NCI-H1048 (cell line): ENCODE results near the gene KRT4.
"Not testable (repeated sequence)": the region's sequence is repeated elsewhere in the genome, so short reads cannot be mapped to it uniquely, and the experiment has no call there.

Experiments used
- DNase-seq: peaks from one replicate; lab custom pipeline; 2025; lab: John Stamatoyannopoulos, UW

Gene KRT4

DNA sequence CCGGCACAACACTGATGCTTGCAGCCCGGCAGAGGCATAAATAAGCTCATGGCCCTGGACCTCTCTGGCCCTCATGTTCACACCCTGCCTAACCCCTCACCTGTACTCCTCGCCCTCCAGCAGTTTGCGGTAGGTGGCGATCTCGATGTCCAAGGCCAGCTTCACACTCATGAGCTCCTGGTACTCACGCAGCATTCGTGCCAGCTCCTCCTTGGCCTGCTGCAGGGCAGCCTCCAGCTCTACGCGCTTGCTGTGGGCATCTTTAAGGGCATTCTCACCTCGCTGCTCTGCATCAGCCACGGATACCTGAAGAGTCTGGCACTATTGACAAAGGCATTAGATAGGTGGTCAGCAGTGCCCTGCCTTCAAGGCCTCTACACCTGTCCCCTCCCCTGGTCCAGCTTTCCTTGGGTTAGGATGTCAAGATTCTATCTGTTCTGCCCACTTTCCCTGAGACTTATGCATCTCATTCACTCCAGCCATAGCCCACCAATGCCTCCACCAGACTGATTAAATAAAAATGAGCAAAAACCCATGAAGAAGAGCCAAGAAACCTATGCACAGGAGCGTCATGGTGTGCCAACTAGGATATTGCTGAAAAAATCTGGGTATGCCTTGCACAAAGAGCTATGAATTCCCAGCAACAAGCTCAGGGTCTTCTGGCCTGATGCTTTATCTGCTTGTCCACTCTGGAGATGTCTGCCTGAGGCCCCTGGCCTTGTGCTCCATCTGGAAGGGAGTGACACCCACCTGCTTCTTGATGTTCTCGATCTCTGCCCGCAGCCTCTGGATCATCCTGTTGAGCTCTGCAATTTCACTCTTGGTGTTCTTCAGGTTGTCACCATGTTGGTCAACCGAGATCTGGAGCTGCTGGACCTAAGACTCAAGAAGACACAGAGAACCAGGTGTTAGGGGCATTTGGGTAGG is 6.1 kb downstream of the KRT4 start:
- DNase-seq, result no peak

DNA sequence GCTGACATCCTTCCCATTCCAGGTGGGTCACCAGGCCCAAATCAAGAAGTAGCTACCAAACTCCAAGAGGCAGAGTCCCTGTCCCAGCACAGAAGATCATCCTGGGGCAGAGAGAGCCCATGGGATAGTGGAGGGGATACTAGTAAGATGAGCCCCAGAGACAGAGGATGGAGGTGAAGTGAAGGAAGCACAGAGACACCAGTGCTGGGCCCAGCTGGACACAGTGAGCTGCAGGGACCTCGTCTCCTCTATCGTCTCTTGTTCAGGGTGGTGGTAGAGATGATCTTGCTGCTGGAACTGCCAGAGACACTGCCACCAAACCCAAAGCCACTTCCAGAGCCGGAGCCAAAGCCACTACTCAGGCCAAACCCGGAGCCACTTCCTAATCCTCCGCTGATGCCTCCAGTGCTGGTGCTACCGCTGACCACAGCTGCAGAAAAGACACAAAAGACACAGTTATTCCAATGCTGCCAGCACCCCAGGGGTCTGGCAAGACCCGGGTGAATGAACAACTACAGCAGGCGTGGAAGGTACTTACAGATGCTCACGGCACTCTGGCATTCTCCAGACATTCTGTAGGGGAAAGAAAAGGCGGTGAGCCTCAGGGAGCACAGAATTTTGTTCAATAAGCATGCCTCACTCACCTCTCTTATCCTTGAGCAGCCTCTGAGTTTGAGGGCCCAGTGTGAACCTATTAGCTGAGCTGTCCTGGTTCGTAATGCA is 6.9 kb downstream of the KRT4 start:
- no peak for DNase-seq

DNA sequence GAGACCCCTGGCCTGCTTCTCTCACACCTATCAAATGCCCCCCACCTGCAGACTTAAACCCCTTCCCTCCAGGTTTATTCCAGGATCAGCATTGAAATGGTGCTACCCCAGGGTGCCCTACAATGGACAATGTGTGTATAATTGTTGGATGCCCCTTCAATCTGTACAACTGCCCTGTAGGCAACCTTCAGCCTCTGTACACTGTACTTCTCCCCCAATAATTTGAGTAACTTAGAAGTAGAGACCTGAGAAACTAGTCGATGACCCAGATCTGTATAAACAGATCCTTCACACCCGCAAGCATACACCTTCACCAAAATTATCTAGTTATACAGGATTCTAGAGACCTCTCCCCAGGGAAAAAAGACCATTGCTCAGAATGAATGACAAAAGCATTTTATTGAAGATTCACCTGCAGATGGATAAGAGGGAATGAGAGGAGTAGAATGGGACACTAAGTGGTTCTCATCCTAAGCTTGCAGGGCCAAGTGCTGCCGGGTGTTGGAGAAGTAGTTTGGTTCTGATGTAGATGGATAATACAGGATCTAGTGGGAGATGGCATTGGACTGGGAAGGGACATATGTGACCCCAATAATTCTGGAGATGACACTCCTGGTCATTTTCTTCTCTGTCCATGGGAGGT is 7.6 kb downstream of the KRT4 start:
- DNase-seq, result no peak

DNA sequence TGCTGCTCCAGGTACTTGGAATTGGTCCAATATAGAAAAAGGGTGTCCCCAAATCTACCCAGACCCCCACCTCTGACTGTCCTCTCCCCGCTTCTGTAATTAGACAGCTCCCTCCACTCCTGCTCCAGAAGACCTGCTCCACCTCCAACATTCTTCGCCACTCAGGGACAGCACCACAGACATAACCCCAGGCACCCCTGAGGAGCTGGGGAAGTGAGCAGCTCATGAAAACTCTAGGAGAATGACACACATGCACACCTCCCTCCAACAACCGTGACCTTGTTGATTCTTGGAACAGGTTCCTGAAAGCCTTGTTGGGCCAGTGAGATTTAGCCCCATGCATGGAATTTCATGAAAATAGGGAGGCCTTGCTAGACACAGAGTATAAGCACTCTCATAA is 8.2 kb downstream of the KRT4 start:
- no peak for DNase-seq

DNA sequence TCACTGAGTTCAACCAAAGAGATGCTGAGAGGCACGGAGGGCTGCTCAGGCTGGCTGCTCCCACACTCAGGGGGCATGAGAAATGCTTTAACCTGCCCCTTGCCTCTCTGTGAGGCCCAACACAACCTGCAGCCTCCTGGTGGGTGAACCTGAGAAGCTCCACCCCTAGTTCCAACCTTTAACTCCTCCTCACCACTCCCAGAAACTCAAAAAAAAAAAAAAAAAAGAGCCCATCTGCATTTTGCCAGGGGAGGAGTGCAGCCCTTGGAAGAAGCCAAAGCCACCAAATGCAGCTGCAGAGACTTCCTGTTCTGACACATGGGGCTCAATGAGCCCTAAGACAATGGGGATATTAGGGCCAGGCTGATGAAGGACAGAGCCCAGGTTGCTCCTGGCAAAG is 8.9 kb downstream of the KRT4 start:
- DNase-seq, result no peak

DNA sequence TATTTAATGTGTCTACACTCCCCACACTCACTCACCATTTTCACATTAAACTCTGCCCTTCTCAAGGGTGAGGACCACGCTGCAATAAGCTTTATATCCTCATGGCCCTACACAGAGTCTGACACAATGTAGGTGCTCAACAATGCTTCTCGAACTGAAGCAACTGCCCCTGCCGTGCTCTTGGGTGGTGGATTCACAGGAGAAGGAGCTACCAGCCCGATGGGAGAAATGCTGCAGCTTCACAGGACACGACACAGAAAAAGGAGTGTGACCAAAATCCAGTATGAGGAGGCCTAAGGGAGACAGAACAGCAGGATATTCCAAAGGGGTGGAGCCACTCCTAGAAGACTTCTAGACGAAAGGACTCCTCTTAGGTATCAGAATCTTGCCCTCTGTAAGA is 11.5 kb downstream of the KRT4 start:
- DNase-seq, result no peak

DNA sequence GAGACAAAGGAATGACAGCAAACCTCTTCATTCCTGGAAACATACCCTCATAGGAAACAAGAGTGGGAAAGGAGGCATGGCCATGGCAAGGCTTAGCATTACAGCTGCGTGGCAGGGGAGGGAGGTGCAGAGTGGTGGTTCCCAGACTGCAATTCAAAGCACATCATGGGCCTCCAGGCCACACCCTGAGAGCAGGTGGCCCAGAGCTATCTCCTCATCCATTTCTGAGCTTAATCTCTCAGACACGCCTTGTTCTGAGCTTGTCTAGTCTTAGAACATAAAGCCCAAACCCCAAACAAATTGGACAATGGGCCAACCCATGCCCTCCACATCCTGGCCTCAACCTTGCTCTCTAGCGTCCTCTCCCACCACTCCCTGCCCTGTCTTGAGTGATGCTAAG is 12.1 kb downstream of the KRT4 start:
- DNase-seq, result no peak

DNA sequence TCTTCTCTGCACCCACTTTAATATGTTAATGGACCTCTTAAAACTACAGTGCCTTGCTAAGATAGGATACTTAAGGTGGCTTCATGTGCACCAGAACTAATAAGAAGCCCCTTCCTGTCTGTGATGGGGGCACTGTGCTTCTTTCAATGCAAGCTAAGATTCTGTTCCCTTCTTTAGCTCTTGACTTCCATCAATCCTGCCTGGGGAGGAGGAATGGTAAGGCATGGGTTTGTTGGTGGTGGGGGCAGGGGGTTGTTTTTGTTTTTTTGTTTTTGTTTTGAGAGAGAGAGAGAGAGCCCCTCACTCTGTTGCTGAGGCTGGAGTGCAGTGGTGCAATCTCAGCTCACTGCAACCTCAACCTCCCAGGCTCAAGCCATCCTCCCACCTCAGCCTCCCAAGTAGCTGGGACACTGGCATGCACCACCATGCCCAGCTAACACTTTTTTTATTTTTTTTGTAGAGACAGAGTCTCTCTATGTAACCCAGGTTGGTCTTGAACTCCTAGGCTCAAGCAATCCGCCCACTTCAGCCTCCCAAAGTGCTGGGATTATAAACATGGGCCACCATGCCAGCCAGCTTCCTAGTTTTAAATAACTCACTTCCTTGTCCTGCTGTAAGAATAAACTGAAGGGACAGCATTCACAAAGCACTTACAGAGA is 13.5 kb downstream of the KRT4 start:
- no peak for DNase-seq

DNA sequence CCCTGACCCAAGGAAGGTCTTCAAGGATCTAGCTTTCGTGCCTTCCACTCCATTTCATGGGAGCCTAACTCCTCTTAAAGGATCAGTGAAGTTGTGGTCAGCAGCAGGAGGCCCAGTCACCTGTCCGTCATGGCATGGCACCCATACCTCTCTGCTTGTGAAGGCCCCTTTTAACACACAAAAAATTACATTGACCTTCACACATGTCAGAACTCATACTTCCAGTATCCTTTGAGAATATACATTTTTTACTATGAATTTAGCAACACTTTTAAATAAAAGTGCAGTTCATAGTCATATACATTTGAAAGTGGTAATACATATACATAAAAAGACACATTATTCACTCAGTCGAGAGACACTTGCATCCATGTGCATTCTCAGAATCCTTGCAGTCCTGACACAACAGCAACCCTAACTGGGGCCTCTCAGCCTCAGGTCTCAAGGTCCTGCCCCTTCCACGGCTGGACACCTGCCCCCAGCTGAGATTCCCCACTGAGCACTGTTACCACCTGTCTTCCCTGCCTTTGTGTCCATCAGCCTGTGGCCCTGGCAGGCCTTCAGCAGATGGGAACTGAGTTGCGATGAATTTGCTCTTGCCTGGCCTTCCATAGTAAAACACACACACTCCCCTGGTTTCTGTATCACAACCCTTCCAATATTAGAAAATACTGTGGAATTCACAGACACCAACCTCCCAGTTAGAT is 14.3 kb downstream of the KRT4 start:
- DNase-seq, result no peak

DNA sequence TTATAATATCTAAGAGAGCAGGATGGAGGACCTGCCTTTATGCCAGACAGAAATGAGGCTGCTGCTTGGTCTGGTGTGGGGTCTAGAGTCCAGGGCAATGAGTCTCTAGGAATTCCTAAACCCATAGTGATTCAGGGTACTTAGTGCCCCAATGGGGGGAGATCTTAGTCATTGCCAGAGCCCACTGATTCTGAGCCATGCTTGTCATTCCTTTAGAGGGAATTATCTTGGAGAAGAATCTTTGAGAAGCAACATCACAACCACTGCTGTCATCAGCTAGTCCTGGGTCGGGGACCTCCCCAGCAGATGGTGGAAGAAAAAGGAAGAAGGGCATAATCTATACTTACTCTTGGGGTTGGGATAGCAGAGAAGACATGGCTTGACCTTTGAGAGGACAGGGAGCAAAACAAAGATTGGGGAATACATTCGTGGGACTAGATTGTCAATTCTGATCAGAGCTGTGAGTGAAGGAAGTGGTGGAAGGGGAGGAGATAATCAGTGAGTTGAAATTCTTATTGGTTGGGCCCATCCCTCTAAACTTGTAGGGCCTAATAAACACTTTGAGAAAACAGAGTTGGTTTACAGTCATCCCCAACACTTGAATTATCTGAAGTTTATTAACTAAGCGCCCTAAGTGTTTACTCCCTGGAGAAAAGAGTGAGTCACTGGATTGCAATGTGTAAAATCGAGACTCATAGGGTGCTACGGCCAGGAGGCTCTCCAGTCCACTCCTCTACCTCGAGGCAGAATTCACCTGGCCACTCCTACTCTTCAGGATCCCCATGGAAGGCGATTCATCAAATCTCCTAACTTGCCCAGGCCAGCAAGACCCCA is 15.0 kb downstream of the KRT4 start:
- DNase-seq, result no peak

DNA sequence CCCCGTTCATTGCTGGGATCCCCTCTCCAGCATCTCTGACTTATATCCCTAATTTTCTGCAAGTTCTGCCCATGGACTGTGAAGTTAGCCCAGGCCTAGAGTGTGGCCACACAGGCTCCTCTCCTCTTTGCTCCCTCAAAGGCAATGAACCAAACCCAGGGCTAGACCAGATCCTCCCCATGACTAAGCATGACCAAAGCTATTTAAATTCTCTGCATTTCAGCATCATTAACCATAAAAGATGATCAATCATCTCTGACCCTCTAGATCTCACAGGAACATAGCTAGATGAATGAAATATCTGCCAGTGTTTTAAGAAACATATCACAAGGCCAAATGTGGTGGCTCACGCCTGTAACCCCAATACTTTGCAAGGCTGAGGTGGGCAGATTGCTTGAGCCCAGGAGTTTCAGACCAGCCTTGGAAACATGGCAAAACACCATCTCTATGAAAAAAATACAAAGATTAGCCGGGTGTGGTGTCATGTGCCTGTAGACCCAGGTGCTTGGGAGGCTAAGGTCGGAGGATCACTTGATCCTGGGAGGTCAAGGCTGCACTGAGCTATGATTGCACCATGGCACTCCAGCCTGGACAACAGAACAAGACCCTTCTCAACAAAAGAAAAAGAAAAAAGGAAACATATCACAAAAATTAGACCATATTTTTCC is 15.8 kb downstream of the KRT4 start:
- no peak for DNase-seq

DNA sequence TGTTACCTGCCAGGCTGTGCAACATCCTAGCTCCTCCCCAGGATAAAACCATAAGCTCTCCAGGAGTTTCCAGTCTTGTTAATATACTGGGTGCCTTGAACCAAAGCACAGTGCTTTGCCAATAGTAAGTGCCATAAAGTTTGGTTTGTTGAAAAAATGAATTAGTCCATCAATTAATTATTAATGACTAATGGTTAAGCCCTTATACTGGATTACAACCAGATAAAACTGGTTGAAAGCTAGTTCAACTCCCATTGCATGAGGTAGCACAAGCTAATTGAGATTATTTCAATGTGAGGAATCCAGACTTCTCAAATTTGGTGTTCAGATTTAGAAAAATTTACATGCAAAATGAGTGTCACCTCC is 16.4 kb downstream of the KRT4 start:
- DNase-seq, result no peak

DNA sequence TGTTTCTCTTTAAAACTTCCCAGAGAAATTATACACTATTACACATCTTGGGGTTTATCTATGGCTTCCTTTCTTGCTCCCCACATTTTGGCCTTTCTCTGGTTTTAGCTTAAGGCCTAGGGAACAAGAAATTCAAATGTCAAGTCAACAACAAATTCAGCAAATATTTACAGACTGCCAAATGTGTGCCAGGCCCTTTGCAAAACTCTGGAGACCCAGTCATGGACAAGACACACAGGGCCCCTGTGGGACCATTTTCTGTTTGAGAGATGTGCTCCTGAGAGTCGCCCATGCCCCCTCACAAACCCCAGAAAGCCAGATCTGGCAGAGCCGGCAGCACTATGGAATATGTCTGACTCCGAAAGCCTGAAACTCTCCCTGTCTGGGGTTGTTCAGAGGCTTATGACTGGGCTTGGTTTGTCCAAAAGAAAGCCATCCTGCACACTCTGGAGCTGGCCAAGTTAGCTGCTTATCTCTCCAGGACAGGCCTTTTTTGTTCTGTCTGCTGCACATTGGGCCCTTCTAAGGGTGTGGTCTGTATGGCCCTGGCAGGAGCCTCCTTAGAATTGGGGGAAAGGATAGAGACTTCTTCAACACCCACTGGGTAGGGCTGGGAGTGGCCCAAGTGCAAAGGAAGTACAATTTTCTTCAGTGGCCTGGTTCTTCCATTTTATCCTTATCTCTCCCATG is 16.9 kb downstream of the KRT4 start:
- DNase-seq, result no peak

DNA sequence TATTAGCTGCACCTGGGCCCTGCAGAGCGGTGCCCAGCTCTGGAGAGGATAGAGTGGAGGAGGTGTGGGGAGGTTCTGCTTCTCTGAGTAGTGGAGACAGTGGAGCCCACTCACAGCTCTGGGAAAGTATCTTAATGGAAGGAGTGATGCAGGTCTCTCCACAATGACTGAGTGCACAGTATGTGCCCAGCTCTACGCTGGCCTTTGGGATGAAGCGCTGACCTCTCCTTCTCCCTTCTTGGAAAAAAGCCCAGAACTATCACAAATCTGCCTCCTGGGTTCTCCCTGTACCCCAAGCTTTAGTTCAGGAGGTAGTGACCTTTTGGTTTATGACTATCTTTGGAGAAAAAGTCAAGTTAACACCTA is 17.5 kb downstream of the KRT4 start:
- no peak for DNase-seq

DNA sequence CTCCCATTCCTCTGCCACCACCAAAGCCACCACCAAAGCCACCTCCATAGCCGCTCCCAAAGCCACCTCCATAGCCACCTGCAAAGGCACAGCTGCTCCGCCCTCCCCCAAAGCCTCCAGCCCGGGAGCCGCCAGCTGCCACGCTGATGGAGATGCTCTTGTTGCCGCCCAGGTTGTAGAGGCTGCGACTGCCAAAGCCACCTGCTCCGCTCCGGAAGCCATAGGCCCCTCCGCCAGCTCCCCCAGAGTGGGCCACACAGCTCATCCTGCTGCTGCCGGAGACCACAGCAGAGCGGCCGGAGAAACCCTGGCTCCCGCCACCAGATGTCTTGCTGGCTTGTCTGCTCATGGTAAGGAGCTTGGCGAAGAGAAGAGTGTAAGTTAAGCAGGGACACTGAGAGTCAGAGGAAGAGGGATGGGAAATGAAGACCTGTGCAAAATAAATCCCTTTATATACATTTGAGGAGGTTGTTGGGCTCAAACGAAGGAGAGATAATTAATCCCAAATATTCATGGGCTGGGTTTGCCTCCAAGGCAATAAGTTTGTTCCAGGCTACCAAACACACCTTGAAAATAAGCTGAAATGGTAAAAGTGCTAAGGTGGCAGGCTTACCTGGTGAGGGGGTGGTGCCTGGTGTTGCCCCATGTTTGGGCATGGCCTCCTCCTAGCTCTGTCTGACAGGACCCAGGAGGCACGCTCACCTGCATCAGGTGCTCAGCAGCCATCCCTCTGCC is 18.1 kb downstream of the KRT4 start, which contains the start of gene KRT3:
KRT3 (minus strand) TSS at position 424 of the 735 bp plus-strand sequence; CDS start at position 349, 75 bp downstream.
- DNase-seq, result no peak

DNA sequence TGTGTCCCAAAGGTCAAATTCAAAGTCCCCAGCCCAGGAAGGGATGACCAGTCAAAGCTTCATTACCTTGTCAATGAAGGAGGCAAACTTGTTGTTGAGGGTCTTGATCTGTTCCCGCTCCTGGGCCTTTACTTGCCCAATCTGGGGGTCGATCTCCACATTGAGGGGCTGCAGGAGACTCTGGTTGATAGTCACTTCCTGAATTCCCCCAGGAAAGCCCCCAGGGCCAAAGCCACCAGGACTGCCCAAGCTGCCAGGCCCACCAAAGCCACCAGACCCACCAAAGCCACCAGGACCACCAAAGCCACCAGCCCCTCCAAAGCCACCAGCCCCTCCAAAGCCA is 18.6 kb downstream of the KRT4 start:
- not testable (repeated sequence) for DNase-seq

DNA sequence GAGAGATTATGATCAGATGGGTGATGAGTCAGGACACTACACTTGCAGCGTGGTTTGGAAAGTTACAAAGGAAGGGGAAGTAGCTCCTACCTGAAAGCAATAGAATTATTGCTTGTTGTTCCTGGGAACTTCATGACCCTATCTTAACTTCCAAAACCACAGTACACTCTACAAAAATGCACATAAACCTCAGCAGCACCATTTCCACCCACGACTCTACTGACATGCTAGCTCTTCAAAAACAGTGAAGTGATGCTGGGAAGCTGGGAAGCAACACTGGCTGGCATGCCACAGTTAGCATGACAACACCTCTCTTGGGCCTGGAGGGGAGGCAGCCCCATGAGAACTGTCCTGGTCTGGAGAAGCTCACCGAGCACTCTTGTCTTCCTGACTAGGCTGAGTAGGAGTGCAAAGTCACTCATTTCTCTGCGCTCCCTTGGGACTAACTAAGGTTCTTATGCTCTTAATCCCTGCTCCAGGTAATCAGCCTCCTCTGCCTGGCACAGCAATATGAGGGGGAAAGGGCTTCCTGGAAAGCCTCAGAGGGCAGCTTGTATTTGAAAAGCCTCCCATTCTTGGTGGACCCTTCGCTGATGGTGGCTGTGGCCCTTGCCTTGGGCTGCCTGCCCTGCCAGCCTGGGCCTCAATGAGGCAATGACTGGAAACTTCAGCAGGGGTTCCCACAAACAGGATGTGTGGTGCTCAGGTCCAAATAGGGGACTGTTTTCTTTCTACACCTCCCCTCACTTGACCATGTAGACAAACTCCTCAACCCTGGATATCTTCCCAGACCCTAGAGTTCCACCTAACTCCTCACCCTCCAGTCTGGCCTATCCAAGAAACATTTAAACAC is 19.2 kb downstream of the KRT4 start:
- DNase-seq, result no peak
